GM23338 (cell line): Measurements from ENCODE around the gene DDB1.

Source experiments
- CREB1 ChIP-seq: fragments of 250-450 bp; sonication (Bioruptor Pico); IDR thresholded peaks from 2 replicates; pipeline ENCODE4 v1.5.0; 2020; ENCODE audit warnings: low read depth, mild to moderate bottlenecking, moderate library complexity
- CTCF ChIP-seq, 2 experiments: fragments of 200-600 bp in 1 of 2; sonication (generic) in 1 of 2; conservative IDR thresholded peaks; 2 replicates each; pipeline versions ENCODE4 v1.5.1 to v1.6.1; 2016 to 2017; ENCODE audit warnings: antibody characterized with exemption in 2 of 2, low read depth in 2 of 2, mild to moderate bottlenecking in 2 of 2, moderate library complexity in 1 of 2
- ETS1 ChIP-seq: IDR thresholded peaks from 2 replicates; pipeline ENCODE4 v1.6.1; 2016; ENCODE audit warnings: antibody characterized with exemption
- EZH2 ChIP-seq: fragments of 200-600 bp; sonication (generic); IDR thresholded peaks from one replicate; pipeline ENCODE4 v1.8.0; 2017; ENCODE audit warnings: antibody characterized with exemption, mild to moderate bottlenecking, low read depth; ENCODE audit not compliant: unreplicated experiment
- EZH2phosphoT487 ChIP-seq: fragments of 200-600 bp; sonication (generic); IDR thresholded peaks from one replicate; pipeline ENCODE4 v1.8.1; 2018; ENCODE audit warnings: antibody characterized with exemption; ENCODE audit not compliant: unreplicated experiment
- JUNB ChIP-seq: IDR thresholded peaks from one replicate; pipeline ENCODE4 v1.6.1; 2016; ENCODE audit warnings: antibody characterized with exemption; ENCODE audit not compliant: unreplicated experiment
- POLR2AphosphoS5 ChIP-seq: IDR thresholded peaks from 2 replicates; pipeline ENCODE4 v1.6.1; 2016; ENCODE audit warnings: antibody characterized with exemption, low read depth
- REST ChIP-seq: IDR thresholded peaks from one replicate; pipeline ENCODE4 v1.6.1; 2018; ENCODE audit warnings: antibody characterized with exemption; ENCODE audit not compliant: unreplicated experiment
- STAT1 ChIP-seq: IDR thresholded peaks from one replicate; pipeline ENCODE4 v1.6.1; 2016; ENCODE audit warnings: antibody characterized with exemption; ENCODE audit not compliant: unreplicated experiment
- ZNF462 ChIP-seq: fragments of 250-450 bp; sonication (Bioruptor Pico); IDR thresholded peaks from 2 replicates; pipeline ENCODE4 v1.5.0; 2020; ENCODE audit warnings: mild to moderate bottlenecking, moderate library complexity

- TF ChIP-seq REST (no peak), CTCF (conservative IDR thresholded peaks at IDR 0.05; ENCODE audit: low read depth in 2 of 2) (no peak), POLR2AphosphoS5 (no peak), ETS1 (no peak), EZH2 (no peak), EZH2phosphoT487 (no peak), CREB1 (CRISPR knock-in tag) (no peak), JUNB (no peak), ZNF462 (no peak), STAT1 (no peak)
Observed at GRCh38 chr11:61280883-61281580, 51.9 kb downstream of the DDB1 start.
